Measurements from ENCODE around the gene RIN3.

- TF ChIP-seq CTCF (IDR thresholded peaks at IDR 0.05) (no peak), POLR2A (IDR thresholded peaks at IDR 0.05) (no peak)
Observed at GRCh38 chr14:92605274-92605940, 91.8 kb downstream of the RIN3 start.

All from testis (tissue), 2 donors.